Neural cell (in vitro differentiated cells): ENCODE results near the gene TRIM44.

Experiments
- EP300 ChIP-seq: fragments of 450-650 bp; conservative IDR thresholded peaks from 2 replicates; pipeline ENCODE4 v1.6.1; 2014; ENCODE audit warnings: antibody characterized with exemption, mild to moderate bottlenecking, moderate library complexity; ENCODE audit not compliant: poor library complexity, severe bottlenecking
- EZH2 ChIP-seq: fragments of 200-600, 300-800 bp; shearing (Covaris generic), sonication (generic); IDR thresholded peaks from 2 replicates; pipeline ENCODE4 v1.6.1; 2014; ENCODE audit warnings: antibody characterized with exemption, low read length, borderline replicate concordance, mild to moderate bottlenecking; ENCODE audit not compliant: insufficient read depth, poor library complexity, severe bottlenecking
- MXI1 ChIP-seq: fragments of 450-650 bp; conservative IDR thresholded peaks from 2 replicates; pipeline ENCODE4 v1.6.1; 2014; ENCODE audit warnings: antibody characterized with exemption, mild to moderate bottlenecking; ENCODE audit not compliant: poor library complexity, severe bottlenecking
- POLR2AphosphoS5 ChIP-seq: IDR thresholded peaks from 2 replicates; pipeline ENCODE4 v1.6.1; 2012
- RAD21 ChIP-seq: fragments of 450-650 bp; conservative IDR thresholded peaks from 2 replicates; pipeline ENCODE4 v1.6.1; 2014; ENCODE audit warnings: antibody characterized with exemption, mild to moderate bottlenecking, moderate library complexity
- SMC3 ChIP-seq: fragments of 450-650 bp; conservative IDR thresholded peaks from 2 replicates; pipeline ENCODE4 v1.6.1; 2014; ENCODE audit warnings: antibody characterized with exemption, mild to moderate bottlenecking, moderate library complexity; ENCODE audit not compliant: poor library complexity
- TAF1 ChIP-seq: IDR thresholded peaks from 2 replicates; pipeline ENCODE4 v1.6.1; 2012; ENCODE audit warnings: low read depth
- TF ChIP-seq, protein P1 (sequence below): fragments of 450-650 bp; IDR thresholded peaks from 2 replicates; pipeline ENCODE4 v1.5.1; 2014; ENCODE audit warnings: antibody characterized with exemption, mild to moderate bottlenecking, moderate library complexity; ENCODE audit not compliant: poor library complexity, severe bottlenecking
- TF ChIP-seq, protein P2 (sequence below): IDR thresholded peaks from 2 replicates; pipeline ENCODE4 v1.6.1; 2012; ENCODE audit warnings: borderline replicate concordance

DNA sequence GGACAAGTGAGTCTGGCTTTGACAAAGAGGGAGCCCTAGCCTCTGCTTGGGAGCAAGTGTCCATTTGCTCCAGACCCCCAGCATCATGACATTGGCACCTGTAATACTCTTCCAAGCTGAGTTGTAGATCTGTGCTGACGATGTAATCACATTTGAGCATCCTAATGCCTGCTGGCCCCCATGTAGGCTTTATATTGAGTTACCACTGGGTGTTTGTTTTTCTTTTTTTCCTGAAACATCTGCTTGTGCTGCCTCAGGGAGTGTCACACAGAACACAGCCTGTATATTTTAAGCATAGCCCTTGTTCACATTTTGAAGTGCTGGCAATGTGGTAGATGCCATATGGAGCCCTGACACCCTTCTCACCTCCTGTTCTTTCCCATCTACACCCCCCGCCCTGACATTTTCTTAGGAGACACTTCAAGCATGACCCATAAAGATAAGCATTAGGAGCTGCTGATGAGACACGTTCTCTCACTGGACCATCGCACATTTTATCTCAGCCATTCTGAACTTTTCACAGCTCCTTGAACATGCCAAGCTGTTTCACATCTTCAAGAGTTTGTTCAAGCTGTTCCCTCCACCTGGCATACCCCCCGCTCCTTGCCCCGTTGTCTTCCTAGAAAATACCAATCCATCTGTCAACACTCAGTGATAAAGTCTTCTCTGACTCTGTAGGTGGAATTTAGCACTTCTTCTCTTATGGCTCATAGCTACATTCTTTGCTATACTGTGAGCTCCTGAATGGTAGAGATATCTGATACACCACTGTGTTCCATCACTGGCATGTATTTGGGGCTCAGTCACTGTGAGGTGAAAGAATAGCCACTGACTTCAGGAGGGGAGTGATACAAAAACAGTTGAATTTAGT lies 128.7 kb downstream of the TRIM44 start:
- TF ChIP-seq, protein P1, sequence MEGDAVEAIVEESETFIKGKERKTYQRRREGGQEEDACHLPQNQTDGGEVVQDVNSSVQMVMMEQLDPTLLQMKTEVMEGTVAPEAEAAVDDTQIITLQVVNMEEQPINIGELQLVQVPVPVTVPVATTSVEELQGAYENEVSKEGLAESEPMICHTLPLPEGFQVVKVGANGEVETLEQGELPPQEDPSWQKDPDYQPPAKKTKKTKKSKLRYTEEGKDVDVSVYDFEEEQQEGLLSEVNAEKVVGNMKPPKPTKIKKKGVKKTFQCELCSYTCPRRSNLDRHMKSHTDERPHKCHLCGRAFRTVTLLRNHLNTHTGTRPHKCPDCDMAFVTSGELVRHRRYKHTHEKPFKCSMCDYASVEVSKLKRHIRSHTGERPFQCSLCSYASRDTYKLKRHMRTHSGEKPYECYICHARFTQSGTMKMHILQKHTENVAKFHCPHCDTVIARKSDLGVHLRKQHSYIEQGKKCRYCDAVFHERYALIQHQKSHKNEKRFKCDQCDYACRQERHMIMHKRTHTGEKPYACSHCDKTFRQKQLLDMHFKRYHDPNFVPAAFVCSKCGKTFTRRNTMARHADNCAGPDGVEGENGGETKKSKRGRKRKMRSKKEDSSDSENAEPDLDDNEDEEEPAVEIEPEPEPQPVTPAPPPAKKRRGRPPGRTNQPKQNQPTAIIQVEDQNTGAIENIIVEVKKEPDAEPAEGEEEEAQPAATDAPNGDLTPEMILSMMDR, result no peak
- TF ChIP-seq EZH2 (no peak), POLR2AphosphoS5 (no peak), EP300 (no peak), TAF1 (no peak), RAD21 (no peak), MXI1 (no peak), SMC3 (no peak)
- TF ChIP-seq, protein P2, sequence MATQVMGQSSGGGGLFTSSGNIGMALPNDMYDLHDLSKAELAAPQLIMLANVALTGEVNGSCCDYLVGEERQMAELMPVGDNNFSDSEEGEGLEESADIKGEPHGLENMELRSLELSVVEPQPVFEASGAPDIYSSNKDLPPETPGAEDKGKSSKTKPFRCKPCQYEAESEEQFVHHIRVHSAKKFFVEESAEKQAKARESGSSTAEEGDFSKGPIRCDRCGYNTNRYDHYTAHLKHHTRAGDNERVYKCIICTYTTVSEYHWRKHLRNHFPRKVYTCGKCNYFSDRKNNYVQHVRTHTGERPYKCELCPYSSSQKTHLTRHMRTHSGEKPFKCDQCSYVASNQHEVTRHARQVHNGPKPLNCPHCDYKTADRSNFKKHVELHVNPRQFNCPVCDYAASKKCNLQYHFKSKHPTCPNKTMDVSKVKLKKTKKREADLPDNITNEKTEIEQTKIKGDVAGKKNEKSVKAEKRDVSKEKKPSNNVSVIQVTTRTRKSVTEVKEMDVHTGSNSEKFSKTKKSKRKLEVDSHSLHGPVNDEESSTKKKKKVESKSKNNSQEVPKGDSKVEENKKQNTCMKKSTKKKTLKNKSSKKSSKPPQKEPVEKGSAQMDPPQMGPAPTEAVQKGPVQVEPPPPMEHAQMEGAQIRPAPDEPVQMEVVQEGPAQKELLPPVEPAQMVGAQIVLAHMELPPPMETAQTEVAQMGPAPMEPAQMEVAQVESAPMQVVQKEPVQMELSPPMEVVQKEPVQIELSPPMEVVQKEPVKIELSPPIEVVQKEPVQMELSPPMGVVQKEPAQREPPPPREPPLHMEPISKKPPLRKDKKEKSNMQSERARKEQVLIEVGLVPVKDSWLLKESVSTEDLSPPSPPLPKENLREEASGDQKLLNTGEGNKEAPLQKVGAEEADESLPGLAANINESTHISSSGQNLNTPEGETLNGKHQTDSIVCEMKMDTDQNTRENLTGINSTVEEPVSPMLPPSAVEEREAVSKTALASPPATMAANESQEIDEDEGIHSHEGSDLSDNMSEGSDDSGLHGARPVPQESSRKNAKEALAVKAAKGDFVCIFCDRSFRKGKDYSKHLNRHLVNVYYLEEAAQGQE, result no peak
